B cell (primary cell): ENCODE measurements around the gene CCNE1. TPM values are rescaled to one million over a fixed set of nuclear protein-coding genes. Genes with fewer than 3 reads are reported as not detected.

Experiments used
- ATAC-seq: fragments of 200-7000 bp; cut with Tn5 transposase; one replicate; pipeline ENCODE4 v1.10.0; 2021; ENCODE audit warnings: low read depth, mild to moderate bottlenecking, moderate number of reproducible peaks, moderate library complexity
- CTCF ChIA-PET: fragments of 350-600 bp; sonication (Branson Sonifier 250); formaldehyde crosslinking; loops from one replicate; lab custom pipeline; 2021; ENCODE audit warnings: antibody characterized with exemption, inconsistent platforms; lab: Charles Lee
- POLR2A ChIA-PET: fragments of 350-600 bp; sonication (Branson Sonifier 250); formaldehyde crosslinking; loops from one replicate; lab custom pipeline; 2021; ENCODE audit warnings: antibody characterized with exemption; lab: Charles Lee
- DNase-seq: peaks from one replicate; pipeline ENCODE4 v3.0.0; 2013
- H2AFZ ChIP-seq: 2 replicates; pipeline ENCODE4 v1.6.1; 2012; ENCODE audit warnings: mild to moderate bottlenecking, low read depth, low read length; ENCODE audit not compliant: insufficient read depth, poor library complexity, severe bottlenecking
- H3K27ac ChIP-seq, 2 donors: 1 replicate in 1 of 2; 2 replicates in 1 of 2; pipeline ENCODE4 v1.5.1; 2012 to 2013; ENCODE audit warnings: low read length in 2 of 2, mild to moderate bottlenecking in 2 of 2, moderate library complexity in 1 of 2
- H3K27me3 ChIP-seq, 4 experiments: fragments of 200-600 bp in 1 of 4; sonication (generic) in 1 of 4; replicated peaks in 1 of 4; 1 replicate in 2 of 4; 2 replicates in 2 of 4; pipeline versions ENCODE4 v1.6.1 to v1.7.0; 2013 to 2016; ENCODE audit warnings: low read length in 3 of 4, mild to moderate bottlenecking in 2 of 4, mixed read lengths in 1 of 4, moderate library complexity in 1 of 4; ENCODE audit not compliant: insufficient read depth in 4 of 4, control insufficient read depth in 3 of 4; ENCODE audit errors: control extremely low read depth in 1 of 4
- H3K36me3 ChIP-seq, 2 experiments: replicated peaks in 1 of 2; 1 replicate in 1 of 2; 2 replicates in 1 of 2; pipeline versions ENCODE4 v1.6.1 to v1.7.1; 2013; ENCODE audit warnings: low read length in 1 of 2; ENCODE audit not compliant: insufficient read depth in 2 of 2, control insufficient read depth in 1 of 2; ENCODE audit errors: control extremely low read depth in 1 of 2, extremely low read depth in 1 of 2
- H3K4me1 ChIP-seq, 2 donors: fragments of 200-600 bp in 1 of 2; sonication (generic) in 1 of 2; 1 replicate in 1 of 2; 2 replicates in 1 of 2; pipeline versions ENCODE4 v1.5.1 to v1.6.1; 2013 to 2017; ENCODE audit warnings: low read length in 2 of 2; ENCODE audit not compliant: control insufficient read depth in 2 of 2, insufficient read depth in 2 of 2
- H3K4me2 ChIP-seq: replicated peaks from 2 replicates; pipeline ENCODE3; 2012; ENCODE audit warnings: mild to moderate bottlenecking, low read depth, low read length; ENCODE audit not compliant: poor library complexity, severe bottlenecking
- H3K4me3 ChIP-seq, 5 experiments: fragments of 200-600 bp in 1 of 5; sonication (generic) in 1 of 5; 1 replicate in 3 of 5; 2 replicates in 2 of 5; pipeline versions ENCODE4 v1.5.1 to v1.7.0; 2011 to 2016; ENCODE audit warnings: low read length in 4 of 5, mild to moderate bottlenecking in 4 of 5, low read depth in 2 of 5, control low read depth in 1 of 5, moderate library complexity in 1 of 5; ENCODE audit not compliant: insufficient read depth in 1 of 5; ENCODE audit errors: control extremely low read depth in 1 of 5, extremely low read depth in 1 of 5
- H3K79me2 ChIP-seq: fragments of 200-600 bp; sonication (generic); one replicate; pipeline ENCODE4 v1.6.0; 2016; ENCODE audit warnings: low read length; ENCODE audit not compliant: control insufficient read depth, insufficient read depth
- H3K9ac ChIP-seq: fragments of 200-600 bp; sonication (generic); 2 replicates; pipeline ENCODE4 v1.6.1; 2017; ENCODE audit warnings: mild to moderate bottlenecking, low read length, moderate library complexity
- H3K9me3 ChIP-seq, 3 donors: one replicate each; pipeline versions ENCODE4 v1.6.1 to v1.7.1; 2013; ENCODE audit warnings: low read length in 2 of 3; ENCODE audit not compliant: control insufficient read depth in 2 of 3, insufficient read depth in 1 of 3; ENCODE audit errors: control extremely low read depth in 1 of 3
- H4K20me1 ChIP-seq: 2 replicates; pipeline ENCODE4 v1.6.0; 2012; ENCODE audit warnings: mild to moderate bottlenecking, low read length; ENCODE audit not compliant: insufficient read depth, control insufficient read depth, poor library complexity, severe bottlenecking
- H3K27ac Mint-ChIP-seq: one replicate; pipeline ENCODE4 v1.8.0; 2021; ENCODE audit warnings: mixed read lengths
- H3K27me3 Mint-ChIP-seq: one replicate; pipeline ENCODE4 v1.8.0; 2021; ENCODE audit warnings: mixed read lengths
- H3K4me1 Mint-ChIP-seq: one replicate; pipeline ENCODE4 v1.8.0; 2021; ENCODE audit warnings: mixed read lengths
- H3K4me3 Mint-ChIP-seq: one replicate; pipeline ENCODE4 v1.8.0; 2021; ENCODE audit warnings: mixed read lengths
- H3K9me3 Mint-ChIP-seq: one replicate; pipeline ENCODE4 v1.8.0; 2022; ENCODE audit warnings: mixed read lengths; ENCODE audit not compliant: insufficient read depth
- EZH2 ChIP-seq: IDR thresholded peaks from 2 replicates; pipeline ENCODE4 v1.6.1; 2012; ENCODE audit warnings: borderline replicate concordance, low read depth, mild to moderate bottlenecking, moderate library complexity, low read length; ENCODE audit not compliant: insufficient read depth, poor library complexity, severe bottlenecking
- WGBS: methylation state at CpG from one replicate; pipeline ENCODE4 v1.1.5; 2013; ENCODE audit warnings: missing lambda C conversion rate; ENCODE audit not compliant: insufficient coverage; 5-methylcytosine and 5-hydroxymethylcytosine counted together
- intact Hi-C: fragments of 100-400 bp; cut with micrococcal nuclease; formaldehyde crosslinking; loops from one replicate; pipeline ENCODE4 v1.10.0; 2022
- polyA plus RNA-seq: library from polyadenylated mRNA; depleted of rRNA; stranded (reverse); fragments of >200 nt; gene quantifications from 2 replicates; pipeline ENCODE4 v1.2.3, GENCODE V29; 2012
- total RNA-seq, 2 donors: library from RNA; stranded (reverse); fragments of 120-200 nt in 1 of 2; gene quantifications; 1 replicate in 1 of 2; 2 replicates in 1 of 2; pipeline versions ENCODE4 v1.2.3 to v1.2.4, GENCODE V29; 2013 to 2022
- TF ChIP-seq, protein P1 (sequence below): fragments of 200-600 bp; IDR thresholded peaks from one replicate; pipeline ENCODE4 v1.8.0; 2022; ENCODE audit warnings: antibody characterized with exemption, mild to moderate bottlenecking

CCNE1 gene
- total and polyA plus RNA-seq, 2 donors (not counting 1 experiment from before 2014, with no cell fraction given) = 2.5 to 2.8 TPM

DNA sequence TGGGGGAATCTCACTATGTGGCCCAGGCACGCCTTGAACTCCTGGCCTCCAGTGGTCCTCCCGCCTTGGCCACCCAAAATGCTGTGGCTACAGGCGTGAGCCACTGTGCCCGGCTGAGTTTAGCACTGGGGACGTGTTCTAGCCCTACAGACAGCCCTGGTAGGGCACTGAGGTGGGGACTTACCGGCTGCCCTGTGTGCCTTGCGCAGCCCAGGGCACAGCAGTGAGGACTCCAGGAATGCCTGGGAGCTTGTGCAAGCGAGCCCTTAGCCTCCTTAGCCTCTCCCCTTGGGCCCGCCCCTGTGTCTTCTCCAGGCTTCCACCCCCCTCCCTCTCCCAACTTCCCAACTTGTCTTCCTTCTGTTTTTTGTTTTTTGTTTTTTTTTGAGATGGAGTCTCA, 21.0 kb downstream of the CCNE1 start:
- CTCF ChIA-PET = interaction anchor here (1.3 kb wide), 1 partner anchor 12 kb away, joined by 4 read pairs; no protein-coding TSS in a partner anchor
- intact Hi-C loops = no loop called here
- peaks cover 27 to 42% of the 10 kb centered on the region in 2 donors for H3K4me1 ChIP-seq
- H3K4me3 ChIP-seq = no peak overlapping the region
- H3K4me2 ChIP-seq = no peak overlapping the region
- ATAC-seq = no peak
- peaks cover 0 to 6% (median 0%) of the 10 kb centered on the region in 4 experiments for H3K27me3 ChIP-seq
- 95% methylated on average over 7 of the region's 9 CpGs for WGBS
- no peak overlapping the region for H2AFZ ChIP-seq
- H3K9ac ChIP-seq = no peak overlapping the region
- POLR2A ChIA-PET = interaction anchor here (0.6 kb wide), 1 partner anchor 194 kb away, joined by 4 read pairs; no protein-coding TSS in a partner anchor
- no peak for TF ChIP-seq EZH2
- TF ChIP-seq, protein P1, sequence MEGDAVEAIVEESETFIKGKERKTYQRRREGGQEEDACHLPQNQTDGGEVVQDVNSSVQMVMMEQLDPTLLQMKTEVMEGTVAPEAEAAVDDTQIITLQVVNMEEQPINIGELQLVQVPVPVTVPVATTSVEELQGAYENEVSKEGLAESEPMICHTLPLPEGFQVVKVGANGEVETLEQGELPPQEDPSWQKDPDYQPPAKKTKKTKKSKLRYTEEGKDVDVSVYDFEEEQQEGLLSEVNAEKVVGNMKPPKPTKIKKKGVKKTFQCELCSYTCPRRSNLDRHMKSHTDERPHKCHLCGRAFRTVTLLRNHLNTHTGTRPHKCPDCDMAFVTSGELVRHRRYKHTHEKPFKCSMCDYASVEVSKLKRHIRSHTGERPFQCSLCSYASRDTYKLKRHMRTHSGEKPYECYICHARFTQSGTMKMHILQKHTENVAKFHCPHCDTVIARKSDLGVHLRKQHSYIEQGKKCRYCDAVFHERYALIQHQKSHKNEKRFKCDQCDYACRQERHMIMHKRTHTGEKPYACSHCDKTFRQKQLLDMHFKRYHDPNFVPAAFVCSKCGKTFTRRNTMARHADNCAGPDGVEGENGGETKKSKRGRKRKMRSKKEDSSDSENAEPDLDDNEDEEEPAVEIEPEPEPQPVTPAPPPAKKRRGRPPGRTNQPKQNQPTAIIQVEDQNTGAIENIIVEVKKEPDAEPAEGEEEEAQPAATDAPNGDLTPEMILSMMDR = no peak
- H3K9me3 ChIP-seq = no peaks in the 10 kb centered on the region
- H3K79me2 ChIP-seq = no peaks in the 10 kb centered on the region
- Mint-ChIP-seq H3K9me3 (no peaks in the 10 kb centered on the region), H3K27me3 (peaks cover 9% of the 10 kb centered on the region), H3K27ac (no peak overlapping the region), H3K4me1 (peaks cover 40% of the 10 kb centered on the region), H3K4me3 (no peak overlapping the region)
- no peak overlapping the region for H3K27ac ChIP-seq
- H4K20me1 ChIP-seq = no peaks in the 10 kb centered on the region
- H3K36me3 ChIP-seq = no peaks in the 10 kb centered on the region
- DNase-seq = no peak

DNA sequence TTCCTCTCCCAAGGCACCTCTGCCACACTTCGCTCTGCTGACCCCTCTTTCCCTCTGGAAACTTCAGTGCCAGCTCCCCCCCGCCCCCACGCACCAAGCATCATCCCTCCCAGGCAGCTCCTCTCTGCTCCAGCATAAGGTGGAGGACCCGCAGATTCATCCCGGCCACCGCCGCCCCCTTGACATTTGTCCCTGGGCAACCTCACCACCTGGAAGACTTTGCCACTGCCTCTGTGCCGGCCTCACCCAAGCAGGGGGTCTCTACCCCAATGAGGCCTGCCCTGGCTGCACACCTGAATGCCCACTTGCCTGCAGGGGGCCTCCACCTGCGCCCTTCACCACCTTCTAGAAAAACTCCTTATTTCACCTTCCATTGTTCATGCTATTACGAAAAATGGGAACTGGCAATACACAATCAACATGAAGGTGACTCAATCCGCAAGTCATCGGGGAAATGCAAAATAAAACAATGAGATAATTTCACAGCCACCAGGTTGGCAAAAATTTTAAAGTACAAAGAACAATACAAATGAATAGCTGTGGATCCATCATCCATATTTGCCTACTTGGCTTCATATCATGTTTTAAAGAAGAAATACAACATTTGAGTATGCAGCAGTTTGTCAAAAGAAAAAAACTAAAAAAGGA, 21.9 kb downstream of the CCNE1 start:
- intact Hi-C loops = no loop called here
- ChIA-PET CTCF (interaction anchor here (0.9 kb wide), 1 partner anchor 10 kb away, joined by 3 read pairs; no protein-coding TSS in a partner anchor), POLR2A (no interaction called here)
- WGBS = 89% methylated on average over 10 of the region's 12 CpGs
- H3K4me3 ChIP-seq = no peak overlapping the region
- no peak overlapping the region for H3K4me2 ChIP-seq
- H3K27me3 Mint-ChIP-seq = peaks cover 9% of the 10 kb centered on the region
- peaks cover 0 to 6% (median 0%) of the 10 kb centered on the region in 4 experiments for H3K27me3 ChIP-seq
- H3K27ac Mint-ChIP-seq = no peak overlapping the region
- H3K9ac ChIP-seq = no peak overlapping the region
- no peak overlapping the region for H3K27ac ChIP-seq
- TF ChIP-seq, protein P1 = no peak
- no peak for TF ChIP-seq EZH2
- no peaks in the 10 kb centered on the region for H3K9me3 ChIP-seq
- no peaks in the 10 kb centered on the region for H3K9me3 Mint-ChIP-seq
- ATAC-seq (no peak), DNase-seq (no peak)
- no peaks in the 10 kb centered on the region for H3K79me2 ChIP-seq
- H2AFZ ChIP-seq = no peak overlapping the region
- no peaks in the 10 kb centered on the region for H4K20me1 ChIP-seq
- peaks cover 44% of the 10 kb centered on the region for H3K4me1 Mint-ChIP-seq
- H3K4me3 Mint-ChIP-seq = no peak overlapping the region
- no peaks in the 10 kb centered on the region for H3K36me3 ChIP-seq
- peaks cover 29 to 45% of the 10 kb centered on the region in 2 donors for H3K4me1 ChIP-seq
